HG03521 (cell line): ENCODE measurements around the gene IGF2R.
A peak's percentile ranks its signal among the peaks of the same experiment; 100 is the strongest.

Experiments
- ATAC-seq: cut with Tn5 transposase; IDR thresholded peaks from one replicate; pipeline ENCODE4 v1.9.1; 2021; ENCODE audit warnings: mild to moderate bottlenecking, moderate library complexity; ENCODE audit not compliant: unreplicated experiment

Gene IGF2R

DNA sequence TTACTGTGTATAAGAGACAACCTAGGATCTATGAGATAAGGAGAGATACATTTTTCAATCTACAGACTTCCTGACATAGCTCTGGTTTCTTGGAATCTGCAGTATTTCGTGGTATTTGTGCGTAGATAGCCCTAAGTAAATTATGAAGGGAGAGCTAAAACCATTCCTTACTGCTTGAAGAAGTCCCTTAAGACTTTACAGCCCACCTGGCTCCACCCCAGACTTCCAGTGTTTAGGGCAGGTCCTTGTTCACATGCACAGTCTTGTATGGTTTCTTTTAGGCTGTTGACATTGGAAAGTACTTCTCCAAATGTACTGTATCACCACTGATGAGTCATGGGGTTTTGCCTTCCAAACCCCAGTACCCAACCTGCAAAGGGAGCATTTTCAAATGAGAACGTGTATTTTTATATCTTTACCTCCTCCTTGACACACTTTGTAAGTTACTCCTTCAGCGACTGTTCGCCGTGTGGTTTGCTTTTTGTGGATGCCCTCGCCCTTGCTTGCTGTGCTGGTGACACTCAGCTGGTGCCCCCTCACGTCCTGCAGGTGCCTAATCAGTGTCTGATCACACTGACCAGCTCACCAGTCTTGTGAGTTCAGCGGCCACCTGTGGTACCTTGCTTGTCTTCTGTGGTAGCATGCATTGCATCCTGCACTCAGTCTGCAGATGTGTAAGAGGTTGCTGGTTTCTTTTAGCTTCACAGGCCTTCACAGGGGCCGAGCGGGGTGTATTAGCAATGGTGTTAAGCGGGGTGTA, 73.3 kb downstream of the IGF2R start:
- ATAC-seq, result no peak

DNA sequence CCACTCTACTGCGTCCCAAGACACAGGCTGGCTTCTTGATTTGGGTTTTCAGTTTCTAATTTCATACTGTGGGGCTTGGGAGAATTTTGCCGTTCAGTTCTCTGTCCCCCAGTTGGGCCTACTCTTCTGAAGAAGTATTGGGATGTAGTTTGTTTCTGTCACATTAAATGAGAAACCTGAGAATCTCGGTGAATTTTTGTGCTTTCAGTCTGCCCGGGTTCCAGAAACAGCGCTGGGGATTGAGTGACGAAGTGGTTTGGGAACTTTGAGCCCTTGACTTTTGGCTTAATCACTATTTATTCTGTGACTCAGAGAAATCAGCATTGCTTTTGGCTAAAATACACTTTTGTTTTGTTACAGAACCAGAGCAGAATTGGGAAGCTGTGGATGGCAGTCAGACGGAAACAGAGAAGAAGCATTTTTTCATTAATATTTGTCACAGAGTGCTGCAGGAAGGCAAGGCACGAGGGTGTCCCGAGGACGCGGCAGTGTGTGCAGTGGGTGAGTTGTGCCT, 74.0 kb downstream of the IGF2R start:
- no peak for ATAC-seq

DNA sequence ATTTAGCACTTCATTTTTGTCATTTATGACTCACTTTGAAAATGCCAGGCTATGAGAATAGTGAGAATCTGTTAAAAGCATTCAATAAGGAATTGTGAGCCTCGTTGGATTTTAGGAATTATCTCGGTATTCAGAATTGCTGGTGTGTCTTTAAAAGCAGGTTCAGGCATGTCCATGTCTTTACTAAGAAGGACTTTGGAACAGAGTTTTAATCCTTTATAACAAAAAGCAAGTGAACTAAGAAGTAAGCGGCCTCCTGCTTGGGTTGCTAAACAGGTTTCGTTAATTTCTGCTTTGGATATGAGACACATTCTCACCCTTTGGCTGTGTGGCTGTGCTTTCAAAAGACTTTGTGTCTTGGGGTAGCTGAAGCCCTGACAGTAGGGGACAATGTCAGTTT, 74.9 kb downstream of the IGF2R start:
- no peak for ATAC-seq

DNA sequence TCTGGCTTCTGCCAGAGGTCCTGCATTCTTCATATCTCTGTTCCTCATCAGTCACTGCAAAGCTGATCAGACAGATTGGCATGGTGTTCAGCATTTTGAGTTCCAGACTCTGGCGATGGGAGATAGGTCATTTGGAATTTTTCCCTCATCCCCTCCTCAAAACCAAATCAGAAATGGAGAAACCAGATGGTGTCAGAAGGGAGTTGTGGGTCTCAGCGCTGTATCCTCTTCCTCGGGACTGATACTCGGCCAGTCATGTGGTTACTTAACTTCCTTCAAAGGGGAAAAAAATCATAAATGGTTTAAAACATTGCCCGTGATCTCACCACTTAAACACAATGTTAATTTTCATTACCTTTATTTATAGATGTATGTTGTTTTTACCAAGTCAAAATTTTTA, 75.8 kb downstream of the IGF2R start:
- ATAC-seq, result no peak

DNA sequence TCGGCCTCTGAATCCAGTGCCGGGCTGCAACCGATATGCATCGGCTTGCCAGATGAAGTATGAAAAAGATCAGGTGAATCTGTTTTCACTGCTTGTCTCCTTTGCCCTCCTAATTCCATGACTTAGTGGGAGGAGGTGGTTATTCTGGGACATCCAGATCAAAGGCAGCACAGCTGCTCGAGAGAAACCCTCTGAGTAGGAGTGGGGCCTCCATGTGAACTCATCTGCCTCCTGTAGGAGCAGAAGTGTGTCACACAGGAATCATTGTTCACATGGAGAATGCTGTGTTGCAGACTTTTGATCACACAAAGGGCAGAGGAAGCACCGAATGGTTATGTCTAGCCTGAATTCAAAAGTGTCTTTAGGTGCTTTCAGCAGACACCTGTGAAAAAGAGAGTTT, 79.6 kb downstream of the IGF2R start:
- no peak for ATAC-seq

DNA sequence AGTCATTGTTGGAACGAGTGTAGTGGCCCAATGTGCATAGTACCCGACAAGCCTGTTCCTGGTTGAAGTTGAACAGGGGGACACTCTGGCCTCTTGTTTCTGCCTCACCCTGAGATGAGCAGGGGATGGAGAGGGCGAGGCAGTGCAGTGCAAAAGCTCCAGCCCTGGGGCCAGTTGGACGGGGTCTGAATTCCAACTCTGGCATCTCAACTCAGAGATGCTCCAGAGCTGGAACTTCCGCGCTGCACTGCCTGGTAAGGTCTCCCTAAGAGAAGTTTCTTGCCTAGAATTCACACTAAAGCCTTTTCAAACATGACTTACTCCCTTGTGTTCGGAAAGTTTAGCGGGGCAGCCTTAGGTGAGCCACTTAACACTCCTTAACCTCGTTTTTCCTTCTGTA, 80.5 kb downstream of the IGF2R start:
- no peak for ATAC-seq

DNA sequence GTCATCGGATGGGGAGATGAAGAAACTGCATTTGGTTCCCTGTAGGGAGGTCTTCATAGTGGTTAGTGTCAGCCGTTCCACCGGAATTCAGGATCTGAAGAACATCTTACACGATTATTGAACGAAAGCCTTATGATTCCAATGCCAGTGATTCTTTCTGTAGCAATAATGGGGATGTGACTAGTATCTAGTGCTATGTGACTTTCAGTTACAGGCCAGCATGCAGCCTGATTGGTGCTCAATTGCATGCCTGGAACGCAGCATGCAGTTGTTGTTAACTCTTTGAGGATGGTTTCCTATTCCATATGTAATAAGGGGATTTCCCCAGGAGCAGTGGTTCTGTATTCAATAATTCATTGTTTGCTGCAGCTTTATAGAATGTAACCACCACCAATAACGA, 81.1 kb downstream of the IGF2R start:
- no peak for ATAC-seq

DNA sequence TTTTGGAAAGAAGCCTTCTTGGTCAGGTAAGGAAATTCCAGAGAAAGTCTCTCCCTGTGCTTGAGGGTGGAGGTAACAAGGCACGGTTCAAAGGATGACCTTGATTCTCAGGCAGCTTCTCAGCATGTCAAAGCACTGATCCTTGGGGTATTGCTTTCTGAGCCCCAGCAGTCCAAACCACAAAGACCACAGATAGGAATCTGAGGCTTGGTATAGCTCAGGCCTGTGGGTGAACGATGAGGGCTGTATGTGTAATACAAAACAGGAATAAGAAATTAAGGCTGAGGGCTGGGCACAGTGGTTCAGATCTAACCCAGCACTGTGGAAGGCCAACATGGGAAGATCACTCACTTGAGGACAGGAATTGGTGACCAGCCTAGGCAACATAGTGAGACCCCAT, 82.5 kb downstream of the IGF2R start:
- no peak for ATAC-seq

DNA sequence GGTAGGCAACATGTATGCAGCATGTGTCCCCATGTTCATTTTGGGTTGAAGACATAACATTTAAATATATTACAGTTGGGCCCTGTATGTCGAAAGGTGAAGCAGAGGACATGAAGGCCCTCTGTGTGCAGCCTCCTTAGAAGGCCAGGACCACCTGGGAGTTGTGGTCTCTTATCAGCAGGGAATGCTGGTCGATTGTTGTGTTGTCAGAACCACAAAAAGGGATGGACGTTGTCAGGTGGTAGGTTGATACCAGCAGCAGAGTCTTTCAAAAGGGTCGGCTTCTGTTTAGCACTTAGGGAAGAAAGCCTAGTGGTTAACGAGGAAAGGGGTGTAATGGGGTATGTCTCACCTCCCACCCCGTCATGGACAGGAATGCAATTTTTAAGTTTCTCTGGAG, 85.4 kb downstream of the IGF2R start:
- ATAC-seq, result no peak

DNA sequence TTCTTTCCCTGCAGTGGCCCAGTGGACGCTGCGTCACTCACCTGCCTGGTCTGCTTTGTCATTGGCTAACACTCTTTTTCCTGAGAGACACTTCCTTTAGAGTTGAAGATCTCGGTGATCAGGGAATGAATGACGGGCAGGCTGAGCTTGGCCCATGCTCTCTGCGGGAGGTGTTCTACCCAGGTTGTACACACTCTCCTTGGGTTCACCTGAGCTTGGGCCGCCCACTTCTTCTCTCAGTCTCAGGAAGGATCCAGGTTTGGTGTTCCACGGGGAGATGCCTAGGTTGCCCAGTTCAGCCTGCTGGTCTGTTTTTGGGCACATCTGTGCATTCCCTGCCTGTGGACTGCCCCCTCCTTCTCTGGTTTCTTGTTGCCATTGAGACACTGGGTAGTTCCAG, 86.0 kb downstream of the IGF2R start:
- no peak for ATAC-seq

DNA sequence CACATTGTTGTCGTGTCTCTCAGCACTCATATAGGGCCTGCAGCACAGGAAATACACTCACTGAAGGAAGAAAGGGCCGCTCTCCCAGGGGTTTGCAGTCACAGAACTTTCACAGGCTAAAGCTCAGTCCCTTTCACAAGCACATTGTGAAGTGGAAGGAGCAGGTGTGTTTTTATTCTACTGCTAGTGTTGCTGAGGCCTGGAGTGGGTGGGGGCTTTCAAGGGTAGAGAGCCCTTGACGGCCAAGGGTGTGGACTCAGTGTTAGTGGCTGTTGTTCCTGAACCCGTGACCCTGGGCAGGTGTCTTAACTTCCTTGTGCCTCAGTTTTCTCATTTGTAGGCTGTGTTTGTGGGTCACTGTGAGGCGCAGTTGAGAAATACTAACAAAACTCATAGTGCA, 86.5 kb downstream of the IGF2R start:
- ATAC-seq, result no peak

DNA sequence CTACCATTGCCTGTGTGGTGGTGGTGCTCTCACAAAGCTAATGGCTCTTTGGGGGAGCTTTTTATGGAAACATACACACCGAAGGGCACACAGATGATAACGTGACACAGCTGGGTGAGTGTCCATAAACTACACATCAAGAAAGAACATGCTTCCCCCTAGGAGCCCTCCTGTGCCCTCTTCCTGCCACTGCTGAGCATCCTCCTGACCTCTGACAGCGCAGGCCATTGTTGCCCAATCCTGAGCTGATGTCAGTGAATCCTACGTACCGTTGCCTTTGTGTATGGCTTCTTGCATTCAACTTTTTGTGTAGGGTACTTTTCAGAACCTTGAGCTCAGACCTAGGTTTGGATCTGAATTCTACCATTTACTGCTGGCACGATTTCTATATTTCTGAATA, 86.9 kb downstream of the IGF2R start:
- no peak for ATAC-seq

DNA sequence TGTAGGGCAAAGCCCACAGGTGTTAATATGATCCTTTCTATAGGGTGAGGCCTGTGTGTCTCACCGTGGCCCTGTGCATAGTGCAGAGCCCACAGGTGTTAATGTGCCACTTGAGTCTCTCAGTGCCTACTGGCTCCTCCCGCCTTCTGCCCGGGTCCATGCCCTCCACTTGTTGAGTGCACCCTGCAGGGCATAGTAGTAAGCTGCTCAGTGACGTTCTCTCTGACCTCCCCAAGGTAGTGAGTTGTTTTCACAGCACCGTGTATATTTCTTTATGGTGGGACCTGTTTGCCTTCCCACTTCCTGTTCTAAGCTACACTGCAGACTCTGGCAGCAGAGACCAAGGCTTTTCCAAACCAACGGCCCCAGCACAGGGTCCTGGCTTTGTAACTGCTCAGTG, 88.2 kb downstream of the IGF2R start:
- no peak for ATAC-seq

DNA sequence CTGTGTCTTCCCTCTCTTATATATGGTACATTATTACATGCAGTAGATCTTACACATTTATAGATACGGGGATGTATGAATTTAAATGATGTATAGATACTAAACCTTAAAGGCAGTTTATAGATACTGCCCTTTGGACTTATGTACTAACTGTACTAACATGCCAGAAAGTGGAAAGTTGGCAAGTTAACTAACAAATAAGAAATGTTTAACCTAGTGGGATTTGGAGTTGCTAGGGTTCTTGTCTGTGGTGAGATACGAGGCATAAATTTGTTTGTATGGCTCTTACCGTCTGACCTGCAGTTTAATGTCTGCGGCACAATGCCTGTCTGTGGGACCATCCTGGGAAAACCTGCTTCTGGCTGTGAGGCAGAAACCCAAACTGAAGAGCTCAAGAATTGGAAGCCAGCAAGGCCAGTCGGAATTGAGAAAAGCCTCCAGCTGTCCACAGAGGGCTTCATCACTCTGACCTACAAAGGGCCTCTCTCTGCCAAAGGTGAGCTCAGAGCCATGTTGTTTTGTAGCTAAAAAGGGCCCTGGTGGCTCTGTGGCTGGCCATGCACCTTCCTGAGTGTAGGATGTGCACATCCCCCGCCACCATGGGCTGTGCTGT, 89.8 kb downstream of the IGF2R start:
- no peak for ATAC-seq

DNA sequence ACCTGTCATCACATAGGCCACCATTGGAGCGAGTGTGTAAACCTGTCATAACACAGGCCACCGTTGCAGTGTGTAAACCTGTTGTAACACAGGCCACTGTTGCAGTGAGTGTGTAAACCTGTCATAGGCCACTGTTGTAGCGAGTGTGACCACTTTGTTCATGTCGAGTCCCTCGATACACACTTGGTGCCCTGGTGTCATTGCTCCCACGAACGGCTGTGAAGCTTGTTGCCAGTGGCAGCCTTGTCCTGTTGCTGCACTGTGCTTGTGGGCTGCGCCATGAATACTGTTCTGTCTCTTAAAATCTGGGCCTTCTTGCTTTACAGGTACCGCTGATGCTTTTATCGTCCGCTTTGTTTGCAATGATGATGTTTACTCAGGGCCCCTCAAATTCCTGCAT, 91.3 kb downstream of the IGF2R start:
- ATAC-seq, result no peak

DNA sequence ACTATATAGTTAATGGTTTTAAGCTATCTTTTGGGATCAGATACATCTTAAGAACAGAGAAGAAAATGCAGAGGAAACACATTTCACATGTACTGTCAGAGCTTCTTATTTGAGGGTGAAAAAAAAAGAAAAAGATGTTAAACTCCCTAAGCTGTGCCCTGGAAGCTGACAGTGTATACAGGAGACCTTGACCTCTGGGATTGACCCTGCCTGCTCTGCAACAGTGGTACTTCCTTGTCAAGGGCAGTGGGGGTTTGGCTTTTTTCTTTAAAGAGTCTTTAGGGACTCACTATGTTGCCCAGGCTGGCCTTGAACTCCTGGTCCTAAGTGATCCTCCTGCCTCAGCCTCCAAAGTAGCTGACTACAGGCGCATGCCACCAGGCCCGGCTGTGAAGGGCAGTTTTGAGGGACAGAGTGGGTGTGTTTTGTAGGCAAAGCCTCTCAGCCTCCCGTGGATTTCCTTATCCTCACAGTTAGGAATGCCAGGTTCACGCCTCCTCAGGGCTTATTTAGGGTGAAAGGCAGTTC, 92.1 kb downstream of the IGF2R start:
- no peak for ATAC-seq

DNA sequence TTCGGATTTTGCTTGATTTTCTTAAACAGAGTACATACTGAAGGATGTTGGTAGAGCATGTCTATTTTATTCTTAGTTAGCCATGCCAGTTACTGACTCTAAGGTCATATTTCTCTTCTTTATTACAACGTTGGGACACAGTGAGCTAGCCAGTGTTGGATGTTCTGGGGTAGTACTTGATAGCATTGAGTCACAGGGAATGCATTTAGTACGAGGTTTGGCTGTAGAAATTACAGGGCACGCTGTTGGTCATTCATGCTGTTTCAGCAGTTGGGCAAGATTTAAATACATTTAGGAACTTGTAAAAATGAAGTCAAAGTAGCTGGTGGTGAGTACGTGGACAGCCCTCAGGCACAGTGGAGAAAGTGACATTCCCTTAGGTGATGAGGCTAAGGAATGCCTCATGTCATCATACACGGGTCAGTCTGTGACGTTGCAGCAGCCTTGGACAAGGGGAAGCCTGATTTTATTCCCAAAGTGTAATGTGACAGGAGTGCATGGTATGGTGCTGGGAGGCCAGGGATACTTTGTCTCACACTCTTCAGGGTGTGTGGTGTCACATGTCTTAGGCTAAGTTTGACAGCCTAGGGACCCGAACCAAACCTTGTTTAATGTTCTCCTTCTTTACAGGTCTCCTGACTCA, 95.0 kb downstream of the IGF2R start:
- ATAC-seq, result no peak

DNA sequence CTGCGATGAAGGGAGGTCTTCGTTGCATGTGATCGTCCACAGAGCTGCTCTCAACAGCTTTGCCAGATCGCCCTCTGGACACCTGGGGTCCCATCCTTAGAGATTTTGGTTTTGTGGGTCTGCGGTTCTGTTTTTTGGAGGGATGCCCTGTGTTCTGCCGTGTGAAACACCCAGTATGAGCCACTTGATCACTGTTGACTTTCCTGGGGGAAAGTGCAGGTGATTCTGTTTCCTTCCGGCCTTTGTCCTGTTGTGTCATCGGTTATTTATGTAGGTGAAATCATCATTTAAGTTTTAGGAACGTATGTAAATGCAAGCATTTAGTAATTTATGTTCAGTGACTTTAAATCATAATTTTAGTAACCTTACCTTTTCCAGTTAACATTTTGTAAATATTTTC, 96.3 kb downstream of the IGF2R start:
- ATAC-seq, result no peak

DNA sequence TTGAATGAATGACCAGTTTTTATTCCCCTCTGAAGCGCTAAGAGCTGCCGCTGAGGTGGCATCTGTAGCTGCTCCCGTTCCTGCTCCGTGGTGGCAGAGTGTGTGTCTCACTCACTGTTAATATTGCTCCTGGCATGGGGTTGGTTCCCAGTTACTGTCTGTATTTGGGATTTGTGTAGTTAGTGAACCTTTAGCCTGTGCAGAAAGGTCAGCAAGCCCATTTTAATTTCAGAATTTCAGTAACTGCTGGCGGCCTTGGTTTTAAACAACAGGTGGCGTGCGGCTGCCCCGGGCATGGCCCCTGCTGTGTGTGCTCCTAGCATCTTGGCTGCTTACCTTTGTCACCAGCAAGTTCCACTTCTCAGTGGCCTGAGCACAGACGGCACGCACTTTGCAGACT, 98.7 kb downstream of the IGF2R start:
- ATAC-seq, result no peak

DNA sequence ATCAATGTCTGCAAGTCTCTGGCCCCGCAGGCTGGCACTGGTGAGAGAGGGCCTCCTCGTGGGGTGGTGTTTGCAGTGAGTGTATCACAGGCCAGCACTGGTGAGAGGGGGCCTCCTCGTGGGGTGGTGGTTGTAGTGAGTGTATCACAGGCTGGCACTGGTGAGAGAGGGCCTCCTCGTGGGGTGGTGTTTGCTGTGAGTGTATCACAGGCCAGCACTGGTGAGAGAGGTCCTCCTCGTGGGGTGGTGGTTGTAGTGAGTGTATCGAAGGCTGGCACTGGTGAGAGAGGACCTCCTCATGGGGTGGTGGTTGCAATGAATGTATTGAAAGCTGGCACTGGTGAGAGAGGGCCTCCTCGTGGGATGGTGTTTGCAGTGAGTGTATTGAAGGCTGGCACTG, 99.5 kb downstream of the IGF2R start:
- no peak for ATAC-seq

DNA sequence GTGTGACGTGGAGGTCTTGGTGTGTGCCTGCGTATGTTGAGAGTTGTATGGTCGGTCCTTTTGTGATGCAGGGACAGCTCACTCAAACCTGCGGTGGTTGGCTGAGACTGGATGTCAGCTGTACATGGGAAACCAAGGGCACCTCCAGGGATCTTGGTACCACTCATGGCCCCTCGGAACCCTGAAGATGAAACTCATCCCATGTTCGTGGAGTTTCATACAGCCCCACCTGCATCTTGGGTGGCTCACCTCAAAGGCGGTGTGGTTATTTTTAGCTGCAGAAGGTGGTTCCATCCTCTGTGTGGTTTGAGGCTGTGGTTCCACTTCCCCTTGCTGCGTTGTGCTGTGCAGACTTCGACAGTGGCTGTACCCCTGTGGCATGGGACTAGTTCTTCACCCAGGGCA, 100.2 kb downstream of the IGF2R start:
- ATAC-seq, result peak; percentile 82

DNA sequence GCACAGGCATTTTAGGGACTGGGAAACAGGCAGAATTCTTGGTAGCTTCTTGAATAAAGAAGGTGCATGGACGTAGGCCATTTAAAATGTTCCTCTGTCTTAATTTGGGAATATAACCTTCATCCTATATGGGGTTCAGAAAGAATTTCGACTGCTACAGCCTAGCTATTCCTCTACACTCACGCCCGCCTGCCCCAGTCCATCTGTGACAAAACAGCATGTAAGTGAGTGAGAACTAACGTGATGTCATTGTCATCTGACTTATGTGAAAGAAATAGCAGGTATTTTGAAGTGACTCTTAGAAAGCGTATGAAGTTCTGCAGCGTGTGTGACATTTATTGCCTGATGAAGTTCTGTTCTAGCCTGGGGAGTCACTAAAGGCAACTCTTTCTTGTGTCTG, 100.6 kb downstream of the IGF2R start:
- ATAC-seq, result peak; percentile 22
